ENCODE data around the gene CALML4. TPM values are rescaled to one million over a fixed set of nuclear protein-coding genes. Genes with fewer than 3 reads are reported as not detected.

The CALML4 gene
- total RNA-seq, 2 experiments from 2014 or later, result 6.9 to 7.3 TPM

DNA sequence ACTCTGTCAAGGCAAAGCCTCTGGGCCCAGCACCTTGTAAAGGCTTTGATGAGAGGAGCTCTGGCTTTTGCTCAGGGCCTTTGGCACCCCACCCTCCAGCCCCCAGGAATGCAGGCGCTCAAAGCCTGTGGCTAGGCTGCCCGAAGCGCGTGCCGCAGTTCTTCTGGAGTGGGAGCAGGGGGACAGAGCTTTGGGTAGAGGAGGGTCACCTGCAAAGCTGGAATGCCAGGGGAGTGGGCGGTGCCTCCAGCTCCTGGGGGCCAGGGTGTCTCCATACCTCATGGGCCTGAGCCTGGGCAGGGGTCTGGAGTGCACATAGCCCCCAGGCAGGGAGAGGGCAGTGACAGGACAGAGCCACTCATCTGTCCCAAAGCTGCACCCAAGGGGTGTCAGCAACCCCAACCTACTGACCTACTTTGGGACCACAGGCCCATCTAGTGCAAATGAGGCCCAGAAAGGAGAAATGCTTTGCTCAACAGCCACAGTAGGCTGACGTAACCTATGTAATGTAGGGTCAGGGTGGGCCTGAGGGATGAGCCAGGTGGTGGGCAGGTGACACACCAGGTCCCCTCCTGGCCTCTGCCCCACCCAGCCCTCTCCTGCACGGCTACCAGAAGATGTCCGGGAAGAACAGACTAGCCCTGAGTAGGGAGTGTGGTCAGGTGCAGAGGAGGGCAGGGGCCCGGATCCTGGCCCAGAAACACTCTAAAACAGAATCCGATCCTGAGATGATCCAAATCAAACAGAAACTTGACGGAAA is 2.2 kb upstream of the CALML4 start:
- Mint-ChIP-seq H3K4me1 (ENCODE audit: low read depth) (peaks cover 26% of the 10 kb centered on the region), H3K27ac (no peak overlapping the region), H3K36me3 (ENCODE audit: low read depth) (peaks cover 12% of the 10 kb centered on the region), H3K9me3 (no peaks in the 10 kb centered on the region), H3K4me3 (no peak overlapping the region), H3K27me3 (no peaks in the 10 kb centered on the region)
- no peak for DNase-seq
- ChIA-PET CTCF (no interaction called here), POLR2A (no interaction called here)
- ATAC-seq, result no peak
- TF ChIP-seq, protein P1, sequence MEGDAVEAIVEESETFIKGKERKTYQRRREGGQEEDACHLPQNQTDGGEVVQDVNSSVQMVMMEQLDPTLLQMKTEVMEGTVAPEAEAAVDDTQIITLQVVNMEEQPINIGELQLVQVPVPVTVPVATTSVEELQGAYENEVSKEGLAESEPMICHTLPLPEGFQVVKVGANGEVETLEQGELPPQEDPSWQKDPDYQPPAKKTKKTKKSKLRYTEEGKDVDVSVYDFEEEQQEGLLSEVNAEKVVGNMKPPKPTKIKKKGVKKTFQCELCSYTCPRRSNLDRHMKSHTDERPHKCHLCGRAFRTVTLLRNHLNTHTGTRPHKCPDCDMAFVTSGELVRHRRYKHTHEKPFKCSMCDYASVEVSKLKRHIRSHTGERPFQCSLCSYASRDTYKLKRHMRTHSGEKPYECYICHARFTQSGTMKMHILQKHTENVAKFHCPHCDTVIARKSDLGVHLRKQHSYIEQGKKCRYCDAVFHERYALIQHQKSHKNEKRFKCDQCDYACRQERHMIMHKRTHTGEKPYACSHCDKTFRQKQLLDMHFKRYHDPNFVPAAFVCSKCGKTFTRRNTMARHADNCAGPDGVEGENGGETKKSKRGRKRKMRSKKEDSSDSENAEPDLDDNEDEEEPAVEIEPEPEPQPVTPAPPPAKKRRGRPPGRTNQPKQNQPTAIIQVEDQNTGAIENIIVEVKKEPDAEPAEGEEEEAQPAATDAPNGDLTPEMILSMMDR (IDR thresholded peaks at IDR 0.05), result no peak
- intact Hi-C loops (cut with micrococcal nuclease), result no loop called here

DNA sequence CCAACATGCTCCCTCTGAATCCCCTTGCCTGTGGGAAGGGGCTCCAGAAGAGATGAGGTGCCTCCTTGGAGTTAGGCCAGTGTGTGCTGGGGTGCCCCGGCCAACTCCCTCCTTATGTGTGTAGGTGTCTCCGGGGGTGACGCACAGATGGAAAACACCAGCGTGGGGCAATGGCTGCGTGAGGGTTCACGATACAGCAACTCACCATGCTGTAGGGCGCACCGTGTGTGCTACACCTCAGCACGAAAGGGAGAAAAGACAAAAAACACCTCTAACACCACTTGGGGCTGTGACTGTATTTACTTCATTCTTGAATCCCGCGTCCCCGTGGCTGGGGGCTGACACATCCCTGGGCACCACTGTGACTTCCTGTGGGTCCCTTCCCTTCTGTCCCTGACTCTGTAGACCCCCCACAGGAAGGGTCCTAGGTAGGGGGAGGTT is 1.6 kb upstream of the CALML4 start:
- Mint-ChIP-seq H3K27ac (no peak overlapping the region), H3K4me3 (no peak overlapping the region), H3K36me3 (ENCODE audit: low read depth) (peaks cover 12% of the 10 kb centered on the region), H3K27me3 (no peaks in the 10 kb centered on the region), H3K4me1 (ENCODE audit: low read depth) (peaks cover 26% of the 10 kb centered on the region), H3K9me3 (no peaks in the 10 kb centered on the region)
- ChIA-PET POLR2A (no interaction called here), CTCF (no interaction called here)
- TF ChIP-seq, protein P1 (IDR thresholded peaks at IDR 0.05), result no peak
- ATAC-seq (no peak), DNase-seq (no peak)
- intact Hi-C loops (cut with micrococcal nuclease), result no loop called here

DNA sequence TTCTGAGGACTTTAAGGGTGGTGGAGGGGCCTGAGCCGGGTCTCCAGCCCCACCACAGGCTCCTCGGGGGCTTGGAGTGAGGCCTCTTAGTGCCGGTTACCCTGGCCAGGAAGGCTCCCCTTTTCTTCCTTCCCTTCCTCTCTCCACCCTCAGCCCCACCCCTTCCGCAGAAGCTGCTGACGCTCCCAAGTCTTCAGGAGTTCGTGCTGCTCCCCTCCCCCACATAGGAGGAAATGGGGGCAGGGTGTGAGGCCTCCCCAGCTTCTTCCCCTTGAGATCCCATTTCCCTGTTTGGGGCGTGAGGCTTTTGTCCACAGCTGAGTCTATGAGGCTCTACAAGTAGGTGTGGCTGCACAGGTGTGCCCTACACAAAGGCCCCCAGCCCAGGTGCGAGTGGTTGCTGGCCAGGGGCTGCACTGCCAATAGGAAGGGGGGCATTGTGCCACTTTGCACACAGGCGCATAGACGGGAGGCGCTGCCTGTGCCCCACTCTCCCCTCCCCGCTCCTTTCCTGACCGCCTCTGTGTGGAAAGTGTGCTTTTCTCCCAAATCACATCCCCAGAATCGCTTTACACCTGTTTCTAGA is 915 bp upstream of the CALML4 start:
- intact Hi-C loops (cut with micrococcal nuclease), result no loop called here
- no peak for DNase-seq
- Mint-ChIP-seq H3K36me3 (ENCODE audit: low read depth) (peaks cover 12% of the 10 kb centered on the region), H3K4me1 (ENCODE audit: low read depth) (peaks cover 25% of the 10 kb centered on the region), H3K27me3 (no peaks in the 10 kb centered on the region), H3K4me3 (no peak overlapping the region), H3K9me3 (no peaks in the 10 kb centered on the region), H3K27ac (no peak overlapping the region)
- no peak for ATAC-seq
- TF ChIP-seq, protein P1 (IDR thresholded peaks at IDR 0.05), result no peak
- POLR2A ChIA-PET, result interaction anchor here (0.5 to 1.3 kb wide), 2 partner anchors 9 to 73 kb away, joined by 3 read pairs; no protein-coding TSS in a partner anchor
- CTCF ChIA-PET, result no interaction called here

DNA sequence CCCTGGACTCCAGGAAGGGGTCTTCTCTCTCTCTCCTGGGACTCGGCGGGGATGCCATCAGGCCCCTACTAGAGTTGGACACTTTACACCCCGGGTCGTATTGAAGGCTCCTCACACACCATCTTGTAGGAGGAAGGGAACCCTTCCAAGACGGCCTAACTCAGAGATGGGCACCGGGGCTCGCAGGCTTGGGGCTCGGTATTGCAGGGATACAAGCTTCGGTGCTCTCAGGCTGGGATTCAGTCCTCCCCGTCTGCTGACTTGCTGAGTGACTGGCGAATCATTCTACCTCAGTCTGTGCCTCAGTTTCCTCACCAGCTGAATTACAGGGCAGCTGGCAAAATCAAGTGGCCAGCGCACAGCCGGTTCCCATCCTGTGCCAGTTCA is 419 bp upstream of the CALML4 start:
- H3K4me3 Mint-ChIP-seq, result no peak overlapping the region
- H3K9me3 Mint-ChIP-seq, result no peaks in the 10 kb centered on the region
- ATAC-seq, result no peak
- ChIA-PET POLR2A (interaction anchor here (0.5 to 1.3 kb wide), 2 partner anchors 9 to 73 kb away, joined by 3 read pairs; no protein-coding TSS in a partner anchor), CTCF (no interaction called here)
- intact Hi-C loops (cut with micrococcal nuclease), result no loop called here
- TF ChIP-seq, protein P1 (IDR thresholded peaks at IDR 0.05), result no peak
- H3K36me3 Mint-ChIP-seq (ENCODE audit: low read depth), result peaks cover 12% of the 10 kb centered on the region
- no peak for DNase-seq
- no peak overlapping the region for H3K27ac Mint-ChIP-seq
- peaks cover 21% of the 10 kb centered on the region for H3K4me1 Mint-ChIP-seq (ENCODE audit: low read depth)
- no peaks in the 10 kb centered on the region for H3K27me3 Mint-ChIP-seq

DNA sequence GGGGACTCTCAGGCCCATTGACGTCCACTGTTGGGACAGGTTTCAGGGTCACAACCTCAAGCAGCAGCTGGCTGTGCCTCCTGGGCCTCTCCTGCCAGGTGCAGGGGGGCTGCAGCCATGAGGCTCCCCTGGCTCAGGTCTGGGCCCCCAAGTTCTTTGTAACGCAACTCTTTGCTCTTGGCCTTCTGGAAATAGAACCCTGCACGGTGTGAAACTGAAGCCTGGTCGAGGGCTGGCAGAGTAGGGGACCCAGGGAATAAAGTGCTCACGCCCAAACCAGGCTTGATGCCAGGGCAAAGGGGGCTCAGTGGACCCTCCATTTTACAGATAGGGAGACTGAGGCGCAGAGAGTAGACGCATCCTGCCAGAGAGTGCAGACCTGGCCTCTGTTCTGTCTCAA is 771 bp downstream of the CALML4 start:
- no peak for ATAC-seq
- Mint-ChIP-seq H3K9me3 (no peaks in the 10 kb centered on the region), H3K36me3 (ENCODE audit: low read depth) (peaks cover 7% of the 10 kb centered on the region), H3K27ac (no peak overlapping the region), H3K4me1 (ENCODE audit: low read depth) (peaks cover 10% of the 10 kb centered on the region), H3K4me3 (no peak overlapping the region), H3K27me3 (no peaks in the 10 kb centered on the region)
- ChIA-PET CTCF (no interaction called here), POLR2A (no interaction called here)
- no peak for DNase-seq
- TF ChIP-seq, protein P1 (IDR thresholded peaks at IDR 0.05), result no peak
- intact Hi-C loops (cut with micrococcal nuclease), result no loop called here

All from activated CD8-positive, alpha-beta T cell treated with anti-CD3 and anti-CD28 coated beads for 36 hours (primary cell).